ENCODE results near the gene DIO3. TPM values are rescaled to one million over a fixed set of nuclear protein-coding genes. Genes with fewer than 3 reads are reported as not detected.

The DIO3 gene
- total and polyA plus RNA-seq, 2 of the 13 experiments (the other 11 are each of a cell fraction or from before 2014, with no cell fraction given): not detected

DNA sequence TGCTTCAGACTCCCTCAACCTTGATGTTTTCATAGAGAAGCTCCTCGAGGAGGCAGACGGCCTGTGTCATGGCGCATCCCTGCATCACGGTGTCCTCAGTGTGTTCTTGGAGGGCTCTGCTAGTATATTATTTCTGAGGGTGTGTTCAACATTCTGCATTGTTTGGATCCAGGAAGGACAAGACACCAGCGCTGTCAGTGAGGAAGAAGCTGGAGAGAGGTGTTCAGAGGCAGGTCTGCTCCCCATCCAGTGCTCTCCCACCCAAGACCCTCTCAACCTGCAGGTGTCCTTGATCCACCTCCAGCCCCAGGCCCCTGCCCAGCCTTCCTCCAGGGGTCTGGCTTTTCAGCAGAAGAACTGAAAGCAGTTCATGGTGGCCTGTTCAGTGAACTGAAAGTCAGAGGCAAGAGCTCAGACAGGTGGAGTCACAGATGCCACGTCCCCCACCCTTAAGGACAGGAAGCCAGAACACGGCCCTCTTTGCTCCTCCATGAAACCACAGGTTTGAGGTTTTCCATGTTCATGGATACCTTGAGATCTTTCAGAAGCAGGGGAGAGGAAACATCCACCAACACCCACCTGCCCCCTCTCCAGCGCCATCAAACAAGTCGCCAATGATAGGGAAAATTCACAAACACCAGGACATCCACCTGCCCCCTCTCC, 37.4 kb downstream of the DIO3 start:
- no TSS peak for BruUV-seq (replicated peaks)
- no peak for ATAC-seq
- Histone ChIP-seq H3K9me3 (ENCODE audit: low read length) (no peaks in the 10 kb centered on the region), H3K79me2 (ENCODE audit: insufficient read depth, low read length) (no peaks in the 10 kb centered on the region), H3K9ac (ENCODE audit: insufficient read depth, low read depth, low read length) (no peak overlapping the region), H3K4me1 (ENCODE audit: insufficient read depth, low read length) (no peaks in the 10 kb centered on the region), H2AFZ (ENCODE audit: low read length) (no peak overlapping the region), H3K4me3 (replicated peaks in 1 of 3; ENCODE audit: insufficient read depth in 1 of 3, low read depth in 2 of 3, low read length in 3 of 3) (no peak overlapping the region), H3K4me2 (ENCODE audit: low read depth, low read length) (no peak overlapping the region), H3K27ac (ENCODE audit: extremely low read length, insufficient read depth, low read length) (no peak overlapping the region), H3K27me3 (ENCODE audit: control insufficient read depth in 1 of 2, insufficient read depth in 2 of 2, low read length in 2 of 2) (peaks cover 4 to 43% of the 10 kb centered on the region in 2 experiments; a peak in 3 of 5 replicates), H4K20me1 (ENCODE audit: insufficient read depth, low read length) (no peaks in the 10 kb centered on the region), H3K36me3 (replicated peaks in 1 of 2; ENCODE audit: control insufficient read depth in 1 of 2, insufficient read depth in 2 of 2, low read length in 2 of 2) (no peaks in the 10 kb centered on the region)
- intact Hi-C loops (cut with micrococcal nuclease; ENCODE audit: unreplicated experiment) (no loop called here), in situ Hi-C loops (cut with HindIII; ENCODE audit: extremely low pct_ligation_motif_present, low pct_unique_long_range_greater_than_20kb) (no loop called here)
- TF ChIP-seq SMAD9 (CRISPR knock-in tag; IDR thresholded peaks at IDR 0.05) (no peak), CREB1 (IDR thresholded peaks at IDR 0.05) (no peak), CREB1 (CRISPR knock-in tag; IDR thresholded peaks at IDR 0.05) (no peak), FLYWCH1 (CRISPR knock-in tag; IDR thresholded peaks at IDR 0.05) (no peak), ELF4 (CRISPR knock-in tag; IDR thresholded peaks at IDR 0.05; ENCODE audit: borderline replicate concordance) (no peak), BCLAF1 (IDR thresholded peaks at IDR 0.05) (no peak), ZBTB7A (CRISPR knock-in tag; IDR thresholded peaks at IDR 0.05) (no peak), HOXA3 (CRISPR knock-in tag; IDR thresholded peaks at IDR 0.05) (no peak), MAFG (CRISPR knock-in tag; IDR thresholded peaks at IDR 0.05) (no peak), ZMAT5 (CRISPR knock-in tag; IDR thresholded peaks at IDR 0.05; ENCODE audit: borderline replicate concordance, low read depth) (no peak), HNRNPH1 (optimal IDR thresholded peaks at IDR 0.05; ENCODE audit: low read depth, low read length) (no peak), ZNF180 (CRISPR knock-in tag; IDR thresholded peaks at IDR 0.05; ENCODE audit: borderline replicate concordance, low read depth) (no peak), ZNF784 (CRISPR knock-in tag; IDR thresholded peaks at IDR 0.05; ENCODE audit: borderline replicate concordance) (no peak), NFRKB (IDR thresholded peaks at IDR 0.05) (no peak)
- TF ChIP-seq, protein P1, sequence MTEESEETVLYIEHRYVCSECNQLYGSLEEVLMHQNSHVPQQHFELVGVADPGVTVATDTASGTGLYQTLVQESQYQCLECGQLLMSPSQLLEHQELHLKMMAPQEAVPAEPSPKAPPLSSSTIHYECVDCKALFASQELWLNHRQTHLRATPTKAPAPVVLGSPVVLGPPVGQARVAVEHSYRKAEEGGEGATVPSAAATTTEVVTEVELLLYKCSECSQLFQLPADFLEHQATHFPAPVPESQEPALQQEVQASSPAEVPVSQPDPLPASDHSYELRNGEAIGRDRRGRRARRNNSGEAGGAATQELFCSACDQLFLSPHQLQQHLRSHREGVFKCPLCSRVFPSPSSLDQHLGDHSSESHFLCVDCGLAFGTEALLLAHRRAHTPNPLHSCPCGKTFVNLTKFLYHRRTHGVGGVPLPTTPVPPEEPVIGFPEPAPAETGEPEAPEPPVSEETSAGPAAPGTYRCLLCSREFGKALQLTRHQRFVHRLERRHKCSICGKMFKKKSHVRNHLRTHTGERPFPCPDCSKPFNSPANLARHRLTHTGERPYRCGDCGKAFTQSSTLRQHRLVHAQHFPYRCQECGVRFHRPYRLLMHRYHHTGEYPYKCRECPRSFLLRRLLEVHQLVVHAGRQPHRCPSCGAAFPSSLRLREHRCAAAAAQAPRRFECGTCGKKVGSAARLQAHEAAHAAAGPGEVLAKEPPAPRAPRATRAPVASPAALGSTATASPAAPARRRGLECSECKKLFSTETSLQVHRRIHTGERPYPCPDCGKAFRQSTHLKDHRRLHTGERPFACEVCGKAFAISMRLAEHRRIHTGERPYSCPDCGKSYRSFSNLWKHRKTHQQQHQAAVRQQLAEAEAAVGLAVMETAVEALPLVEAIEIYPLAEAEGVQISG (CRISPR knock-in tag; IDR thresholded peaks at IDR 0.05): no peak
- ChIA-PET CTCF (ENCODE audit: low intra/inter-chr PET ratio, low total read pairs) (no interaction called here), POLR2A (no interaction called here)
- no peak for DNase-seq (ENCODE audit: low spot score)
- FAIRE-seq: no peak
- 27% methylated on average over 6 of the region's 9 CpGs for WGBS (ENCODE audit: low lambda C conversion rate)
